DND-41 (cell line): ENCODE data around the gene IL1RAPL2.

ENCODE experiments used
- EZH2 ChIP-seq: IDR thresholded peaks from 3 replicates; pipeline ENCODE4 v1.6.1; 2012; ENCODE audit warnings: borderline replicate concordance, low read depth, mild to moderate bottlenecking, moderate library complexity, low read length, inconsistent platforms; ENCODE audit not compliant: severe bottlenecking
- TF ChIP-seq, protein P1 (sequence below): IDR thresholded peaks from 2 replicates; pipeline ENCODE4 v1.5.1; 2012; ENCODE audit warnings: borderline replicate concordance, low read length, moderate library complexity, mild to moderate bottlenecking; ENCODE audit not compliant: poor library complexity, severe bottlenecking; ENCODE audit errors: extremely low read depth

DNA sequence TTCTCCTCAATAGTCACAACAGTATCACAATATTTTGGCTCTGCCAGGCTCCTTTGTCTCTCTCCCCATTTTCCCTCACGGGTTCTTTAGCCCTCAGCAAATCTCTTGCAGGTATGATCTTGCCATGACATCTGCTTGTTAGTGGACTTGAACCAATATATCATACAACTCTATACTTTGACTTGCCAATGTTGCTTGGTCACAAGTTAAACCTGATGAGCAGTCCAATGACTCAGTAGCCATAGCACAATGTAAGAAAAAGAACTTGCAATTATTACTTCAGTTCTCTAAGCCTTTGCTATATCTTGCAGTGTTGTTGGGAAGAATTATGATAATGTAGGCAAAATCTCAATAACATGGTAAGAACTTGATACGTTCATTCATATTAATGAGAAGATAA, 1081.8 kb downstream of the IL1RAPL2 start:
- TF ChIP-seq, protein P1, sequence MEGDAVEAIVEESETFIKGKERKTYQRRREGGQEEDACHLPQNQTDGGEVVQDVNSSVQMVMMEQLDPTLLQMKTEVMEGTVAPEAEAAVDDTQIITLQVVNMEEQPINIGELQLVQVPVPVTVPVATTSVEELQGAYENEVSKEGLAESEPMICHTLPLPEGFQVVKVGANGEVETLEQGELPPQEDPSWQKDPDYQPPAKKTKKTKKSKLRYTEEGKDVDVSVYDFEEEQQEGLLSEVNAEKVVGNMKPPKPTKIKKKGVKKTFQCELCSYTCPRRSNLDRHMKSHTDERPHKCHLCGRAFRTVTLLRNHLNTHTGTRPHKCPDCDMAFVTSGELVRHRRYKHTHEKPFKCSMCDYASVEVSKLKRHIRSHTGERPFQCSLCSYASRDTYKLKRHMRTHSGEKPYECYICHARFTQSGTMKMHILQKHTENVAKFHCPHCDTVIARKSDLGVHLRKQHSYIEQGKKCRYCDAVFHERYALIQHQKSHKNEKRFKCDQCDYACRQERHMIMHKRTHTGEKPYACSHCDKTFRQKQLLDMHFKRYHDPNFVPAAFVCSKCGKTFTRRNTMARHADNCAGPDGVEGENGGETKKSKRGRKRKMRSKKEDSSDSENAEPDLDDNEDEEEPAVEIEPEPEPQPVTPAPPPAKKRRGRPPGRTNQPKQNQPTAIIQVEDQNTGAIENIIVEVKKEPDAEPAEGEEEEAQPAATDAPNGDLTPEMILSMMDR = no peak
- no peak for TF ChIP-seq EZH2
